GM12878 (cell line): ENCODE results near the gene ZNF331. TPM values are rescaled to one million over a fixed set of nuclear protein-coding genes. Genes with fewer than 3 reads are reported as not detected.

Experiments used
- PML ChIP-seq: IDR thresholded peaks from 2 replicates; pipeline ENCODE4 v1.6.1; 2012; ENCODE audit warnings: low read length, inconsistent platforms
- SKIL ChIP-seq: fragments of 450-650 bp; IDR thresholded peaks from 2 replicates; pipeline ENCODE4 v1.6.1; 2017; ENCODE audit warnings: mild to moderate bottlenecking, low read depth, inconsistent platforms; ENCODE audit not compliant: poor library complexity, severe bottlenecking
- polyA plus RNA-seq, 11 experiments: library from polyadenylated mRNA; depleted of rRNA in 4 of 11; unstranded in 6 of 11; stranded (reverse) in 5 of 11; fragments of >200 nt; fragmentation: Nextera tagmentation in 4 of 11; fragmentation: Illumina TruSeq in 1 of 11; extraction: Ambion mirVana in 4 of 11; extraction: Trizol in 1 of 11; gene quantifications; 1 replicate in 1 of 11; 2 replicates in 10 of 11; pipeline versions ENCODE4 v1.2.1 to v1.2.3, GENCODE V29; 2011 to 2016; ENCODE audit warnings: inconsistent platforms in 2 of 11, missing spikeins in 2 of 11, low read depth in 1 of 11
- total RNA-seq, 4 experiments: library from RNA; depleted of rRNA in 3 of 4; stranded (reverse); fragments of >200 nt in 3 of 4; fragmentation: Illumina TruSeq in 1 of 4; extraction: Trizol in 1 of 4; gene quantifications; 2 replicates each; pipeline versions ENCODE4 v1.2.1 to v1.2.3, GENCODE V29; 2013 to 2021
- TF ChIP-seq, protein P1 (sequence below): fragments of 450-650 bp; IDR thresholded peaks from 2 replicates; pipeline ENCODE4 v1.6.1; 2017; ENCODE audit warnings: mild to moderate bottlenecking, moderate library complexity
- TF ChIP-seq, protein P2 (sequence below): fragments of 450-650 bp; IDR thresholded peaks from 2 replicates; pipeline ENCODE4 v1.6.1; 2016; ENCODE audit warnings: mild to moderate bottlenecking

The ZNF331 gene
- total and polyA plus RNA-seq, 10 of the 15 experiments (the other 5 are each of a cell fraction or from before 2014, with no cell fraction given): 2.6 to 11.5 (median 5.3) TPM

GRCh38 chr19:53507523-53508442 is 30.2 kb upstream of the ZNF331 start (continued):
- TF ChIP-seq, protein P1, sequence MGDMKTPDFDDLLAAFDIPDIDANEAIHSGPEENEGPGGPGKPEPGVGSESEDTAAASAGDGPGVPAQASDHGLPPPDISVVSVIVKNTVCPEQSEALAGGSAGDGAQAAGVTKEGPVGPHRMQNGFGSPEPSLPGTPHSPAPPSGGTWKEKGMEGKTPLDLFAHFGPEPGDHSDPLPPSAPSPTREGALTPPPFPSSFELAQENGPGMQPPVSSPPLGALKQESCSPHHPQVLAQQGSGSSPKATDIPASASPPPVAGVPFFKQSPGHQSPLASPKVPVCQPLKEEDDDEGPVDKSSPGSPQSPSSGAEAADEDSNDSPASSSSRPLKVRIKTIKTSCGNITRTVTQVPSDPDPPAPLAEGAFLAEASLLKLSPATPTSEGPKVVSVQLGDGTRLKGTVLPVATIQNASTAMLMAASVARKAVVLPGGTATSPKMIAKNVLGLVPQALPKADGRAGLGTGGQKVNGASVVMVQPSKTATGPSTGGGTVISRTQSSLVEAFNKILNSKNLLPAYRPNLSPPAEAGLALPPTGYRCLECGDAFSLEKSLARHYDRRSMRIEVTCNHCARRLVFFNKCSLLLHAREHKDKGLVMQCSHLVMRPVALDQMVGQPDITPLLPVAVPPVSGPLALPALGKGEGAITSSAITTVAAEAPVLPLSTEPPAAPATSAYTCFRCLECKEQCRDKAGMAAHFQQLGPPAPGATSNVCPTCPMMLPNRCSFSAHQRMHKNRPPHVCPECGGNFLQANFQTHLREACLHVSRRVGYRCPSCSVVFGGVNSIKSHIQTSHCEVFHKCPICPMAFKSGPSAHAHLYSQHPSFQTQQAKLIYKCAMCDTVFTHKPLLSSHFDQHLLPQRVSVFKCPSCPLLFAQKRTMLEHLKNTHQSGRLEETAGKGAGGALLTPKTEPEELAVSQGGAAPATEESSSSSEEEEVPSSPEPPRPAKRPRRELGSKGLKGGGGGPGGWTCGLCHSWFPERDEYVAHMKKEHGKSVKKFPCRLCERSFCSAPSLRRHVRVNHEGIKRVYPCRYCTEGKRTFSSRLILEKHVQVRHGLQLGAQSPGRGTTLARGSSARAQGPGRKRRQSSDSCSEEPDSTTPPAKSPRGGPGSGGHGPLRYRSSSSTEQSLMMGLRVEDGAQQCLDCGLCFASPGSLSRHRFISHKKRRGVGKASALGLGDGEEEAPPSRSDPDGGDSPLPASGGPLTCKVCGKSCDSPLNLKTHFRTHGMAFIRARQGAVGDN: peak; percentile 43; the same call in 1 of the 2 replicates
- TF ChIP-seq PML (no peak), SKIL (peak; percentile 77)
- TF ChIP-seq, protein P2, sequence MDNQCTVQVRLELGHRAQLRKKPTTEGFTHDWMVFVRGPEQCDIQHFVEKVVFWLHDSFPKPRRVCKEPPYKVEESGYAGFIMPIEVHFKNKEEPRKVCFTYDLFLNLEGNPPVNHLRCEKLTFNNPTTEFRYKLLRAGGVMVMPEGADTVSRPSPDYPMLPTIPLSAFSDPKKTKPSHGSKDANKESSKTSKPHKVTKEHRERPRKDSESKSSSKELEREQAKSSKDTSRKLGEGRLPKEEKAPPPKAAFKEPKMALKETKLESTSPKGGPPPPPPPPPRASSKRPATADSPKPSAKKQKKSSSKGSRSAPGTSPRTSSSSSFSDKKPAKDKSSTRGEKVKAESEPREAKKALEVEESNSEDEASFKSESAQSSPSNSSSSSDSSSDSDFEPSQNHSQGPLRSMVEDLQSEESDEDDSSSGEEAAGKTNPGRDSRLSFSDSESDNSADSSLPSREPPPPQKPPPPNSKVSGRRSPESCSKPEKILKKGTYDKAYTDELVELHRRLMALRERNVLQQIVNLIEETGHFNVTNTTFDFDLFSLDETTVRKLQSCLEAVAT: peak; percentile 56; the same call in 1 of the 2 replicates
